Esophagus mucosa (tissue), 1 donor: ENCODE measurements around the gene NOL4. TPM values are rescaled to one million over a fixed set of nuclear protein-coding genes. Genes with fewer than 3 reads are reported as not detected.

Experiments used
- ATAC-seq: fragments of 200-7000 bp; cut with Tn5 transposase; one replicate; pipeline ENCODE4 v1.9.1; 2020
- total RNA-seq: library from RNA; stranded (reverse); gene quantifications from one replicate; pipeline ENCODE4 v1.2.4, GENCODE V29; 2023
- donor health status: DM: yes; HTN: yes; CAD: no.

Gene NOL4
- total RNA-seq, 1 donor from 2014 or later, result not detected

GRCh38 chr18:34194239-34194638, 30.5 kb downstream of the NOL4 start:
- no peak for ATAC-seq

- no peak for ATAC-seq
These were observed 34.9 kb downstream of the NOL4 start for GRCh38 chr18:34189656-34190435.
